CD14-positive monocyte (primary cell): ENCODE results near the gene MX2. TPM values are rescaled to one million over a fixed set of nuclear protein-coding genes. Genes with fewer than 3 reads are reported as not detected.

Experiments
- DNase-seq, 3 donors: peaks; one replicate each; pipeline ENCODE4 v3.0.0-alpha.2; 2011 to 2022
- H2AFZ ChIP-seq: 2 replicates; pipeline ENCODE4 v1.6.0; 2012; ENCODE audit warnings: mild to moderate bottlenecking, low read depth, low read length, inconsistent platforms; ENCODE audit not compliant: insufficient read depth, poor library complexity, severe bottlenecking
- H3K27ac ChIP-seq, 2 donors: 1 replicate in 1 of 2; 2 replicates in 1 of 2; pipeline ENCODE4 v1.5.1; 2012 to 2013; ENCODE audit warnings: low read length in 2 of 2, control low read depth in 1 of 2, inconsistent platforms in 1 of 2, low read depth in 1 of 2, mild to moderate bottlenecking in 1 of 2
- H3K27me3 ChIP-seq, 2 donors: one replicate each; pipeline versions ENCODE4 v1.6.0 to v1.6.1; 2011 to 2013; ENCODE audit warnings: low read length in 2 of 2; ENCODE audit not compliant: control insufficient read depth in 2 of 2, insufficient read depth in 2 of 2
- H3K36me3 ChIP-seq, 2 donors: replicated peaks in 1 of 2; 1 replicate in 1 of 2; 2 replicates in 1 of 2; pipeline versions ENCODE4 v1.5.1 to v1.6.1; 2012 to 2013; ENCODE audit warnings: low read length in 2 of 2, control low read depth in 1 of 2, inconsistent platforms in 1 of 2, mild to moderate bottlenecking in 1 of 2; ENCODE audit not compliant: insufficient read depth in 2 of 2, control insufficient read depth in 1 of 2
- H3K4me1 ChIP-seq, 2 donors: 1 replicate in 1 of 2; 2 replicates in 1 of 2; pipeline versions ENCODE4 v1.5.1 to v1.6.1; 2012 to 2013; ENCODE audit warnings: low read length in 2 of 2, control low read depth in 1 of 2, inconsistent platforms in 1 of 2, mild to moderate bottlenecking in 1 of 2, moderate library complexity in 1 of 2; ENCODE audit not compliant: insufficient read depth in 2 of 2, control insufficient read depth in 1 of 2
- H3K4me2 ChIP-seq: replicated peaks from 2 replicates; pipeline ENCODE3; 2012; ENCODE audit warnings: low read length, moderate library complexity, mild to moderate bottlenecking; ENCODE audit not compliant: poor library complexity, severe bottlenecking; ENCODE audit errors: extremely low read depth
- H3K4me3 ChIP-seq, 3 experiments: fragments of 200-600 bp in 1 of 3; sonication (generic) in 1 of 3; replicated peaks in 1 of 3; 1 replicate in 2 of 3; 2 replicates in 1 of 3; pipeline ENCODE4 v1.5.1; 2011 to 2013; ENCODE audit warnings: low read length in 3 of 3, mild to moderate bottlenecking in 3 of 3, control low read depth in 2 of 3, low read depth in 2 of 3, inconsistent platforms in 1 of 3, moderate library complexity in 1 of 3
- H3K79me2 ChIP-seq: 2 replicates; pipeline ENCODE4 v1.6.0; 2012; ENCODE audit warnings: mild to moderate bottlenecking, control low read depth, inconsistent platforms, low read length, moderate library complexity; ENCODE audit not compliant: insufficient read depth
- H3K9ac ChIP-seq: 2 replicates; pipeline ENCODE4 v1.6.0; 2017; ENCODE audit warnings: low read length, mild to moderate bottlenecking; ENCODE audit not compliant: insufficient read depth, poor library complexity, severe bottlenecking
- H3K9me3 ChIP-seq, 2 donors: replicated peaks in 1 of 2; 1 replicate in 1 of 2; 2 replicates in 1 of 2; pipeline versions ENCODE4 v1.5.1 to v1.6.1; 2012 to 2013; ENCODE audit warnings: low read length in 2 of 2, control low read depth in 1 of 2; ENCODE audit not compliant: control insufficient read depth in 1 of 2, insufficient read depth in 1 of 2
- H4K20me1 ChIP-seq: 2 replicates; pipeline ENCODE4 v1.6.0; 2012; ENCODE audit warnings: mild to moderate bottlenecking, low read length, control low read depth, moderate library complexity; ENCODE audit not compliant: insufficient read depth
- H3K27ac Mint-ChIP-seq, 7 donors: one replicate each; pipeline ENCODE4 v1.8.0; 2020; ENCODE audit warnings: mild to moderate bottlenecking in 7 of 7, mixed read lengths in 7 of 7, moderate library complexity in 6 of 7, inconsistent platforms in 2 of 7
- H3K27me3 Mint-ChIP-seq, 3 donors: one replicate each; pipeline ENCODE4 v1.8.0; 2021 to 2022; ENCODE audit warnings: low read depth in 3 of 3, mild to moderate bottlenecking in 3 of 3, mixed read lengths in 3 of 3, moderate library complexity in 3 of 3, inconsistent platforms in 1 of 3
- H3K36me3 Mint-ChIP-seq, 2 donors: one replicate each; pipeline ENCODE4 v1.8.0; 2020; ENCODE audit warnings: mixed read lengths in 2 of 2, inconsistent platforms in 1 of 2, mild to moderate bottlenecking in 1 of 2
- H3K4me1 Mint-ChIP-seq: one replicate; pipeline ENCODE4 v1.8.0; 2020; ENCODE audit warnings: mild to moderate bottlenecking, mixed read lengths
- H3K4me3 Mint-ChIP-seq, 2 donors: one replicate each; pipeline ENCODE4 v1.8.0; 2020; ENCODE audit warnings: mild to moderate bottlenecking in 2 of 2, mixed read lengths in 2 of 2, moderate library complexity in 1 of 2
- H3K9me3 Mint-ChIP-seq, 7 donors: one replicate each; pipeline ENCODE4 v1.8.0; 2020 to 2022; ENCODE audit warnings: mixed read lengths in 7 of 7, mild to moderate bottlenecking in 6 of 7, moderate library complexity in 6 of 7, inconsistent platforms in 2 of 7
- WGBS: methylation state at CpG from one replicate; pipeline ENCODE4 v1.1.5; 2013; ENCODE audit warnings: missing lambda C conversion rate; ENCODE audit not compliant: insufficient coverage; 5-methylcytosine and 5-hydroxymethylcytosine counted together
- intact Hi-C, 2 donors: fragments of 100-400 bp; cut with micrococcal nuclease; formaldehyde crosslinking; loops; one replicate each; pipeline versions ENCODE4 v1.15.0 to v1.15.1; 2023
- polyA plus RNA-seq, 3 donors: library from polyadenylated mRNA; depleted of rRNA in 1 of 3; unstranded in 2 of 3; stranded (reverse) in 1 of 3; fragments of 300-500 nt in 2 of 3; fragments of >200 nt in 1 of 3; fragmentation: Illumina TruSeq in 2 of 3; gene quantifications; 1 replicate in 2 of 3; 2 replicates in 1 of 3; pipeline ENCODE4 v1.2.3, GENCODE V29; 2012 to 2021
- TF ChIP-seq, protein P1 (sequence below): fragments of 200-600 bp; IDR thresholded peaks from one replicate; pipeline ENCODE4 v1.8.0; 2022; ENCODE audit warnings: antibody characterized with exemption, mild to moderate bottlenecking

Gene MX2
- polyA plus RNA-seq, 3 donors = 43.1 to 79.4 (median 50.3) TPM

DNA sequence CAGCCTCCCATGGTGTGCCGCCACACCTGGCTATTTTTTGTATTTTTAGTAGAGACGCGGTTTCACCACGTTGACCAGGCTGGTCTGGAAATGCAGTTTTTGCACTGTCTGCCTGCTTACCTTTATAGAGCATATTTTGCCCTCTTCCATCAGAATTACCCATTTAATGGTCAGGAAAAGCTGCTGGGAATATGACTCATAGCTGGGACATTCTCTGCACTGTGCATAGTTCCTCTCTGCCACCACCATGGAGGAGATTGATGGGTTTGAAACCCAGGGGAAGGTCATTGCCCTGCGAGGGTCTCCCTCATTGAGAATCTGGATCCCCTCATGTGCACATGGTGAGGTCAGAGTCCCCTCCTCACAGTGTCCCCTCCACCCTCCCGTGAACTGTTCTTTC, 96.3 kb downstream of the MX2 start:
- Histone ChIP-seq H3K9ac (no peak overlapping the region), H3K79me2 (no peaks in the 10 kb centered on the region), H3K9me3 (no peaks in the 10 kb centered on the region), H3K27me3 (no peaks in the 10 kb centered on the region), H3K4me1 (no peaks in the 10 kb centered on the region), H2AFZ (no peak overlapping the region), H3K4me3 (no peak overlapping the region), H3K27ac (no peak overlapping the region), H3K36me3 (peaks cover 41 to 66% of the 10 kb centered on the region in 2 donors), H3K4me2 (no peak overlapping the region), H4K20me1 (peaks cover 4% of the 10 kb centered on the region)
- Mint-ChIP-seq H3K27me3 (peaks cover 0 to 4% (median 0%) of the 10 kb centered on the region in 3 donors), H3K4me3 (no peak overlapping the region), H3K36me3 (peaks cover 64 to 65% of the 10 kb centered on the region in 2 donors), H3K4me1 (peaks cover 2% of the 10 kb centered on the region), H3K9me3 (peaks cover 0 to 4% (median 0%) of the 10 kb centered on the region in 7 donors), H3K27ac (peak overlapping the region in 1 of 7 donors; percentile 21)
- DNase-seq = no peak
- TF ChIP-seq, protein P1, sequence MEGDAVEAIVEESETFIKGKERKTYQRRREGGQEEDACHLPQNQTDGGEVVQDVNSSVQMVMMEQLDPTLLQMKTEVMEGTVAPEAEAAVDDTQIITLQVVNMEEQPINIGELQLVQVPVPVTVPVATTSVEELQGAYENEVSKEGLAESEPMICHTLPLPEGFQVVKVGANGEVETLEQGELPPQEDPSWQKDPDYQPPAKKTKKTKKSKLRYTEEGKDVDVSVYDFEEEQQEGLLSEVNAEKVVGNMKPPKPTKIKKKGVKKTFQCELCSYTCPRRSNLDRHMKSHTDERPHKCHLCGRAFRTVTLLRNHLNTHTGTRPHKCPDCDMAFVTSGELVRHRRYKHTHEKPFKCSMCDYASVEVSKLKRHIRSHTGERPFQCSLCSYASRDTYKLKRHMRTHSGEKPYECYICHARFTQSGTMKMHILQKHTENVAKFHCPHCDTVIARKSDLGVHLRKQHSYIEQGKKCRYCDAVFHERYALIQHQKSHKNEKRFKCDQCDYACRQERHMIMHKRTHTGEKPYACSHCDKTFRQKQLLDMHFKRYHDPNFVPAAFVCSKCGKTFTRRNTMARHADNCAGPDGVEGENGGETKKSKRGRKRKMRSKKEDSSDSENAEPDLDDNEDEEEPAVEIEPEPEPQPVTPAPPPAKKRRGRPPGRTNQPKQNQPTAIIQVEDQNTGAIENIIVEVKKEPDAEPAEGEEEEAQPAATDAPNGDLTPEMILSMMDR = no peak
- intact Hi-C loops = no loop called here
- WGBS = 92% methylated on average over 2 of the region's 6 CpGs

DNA sequence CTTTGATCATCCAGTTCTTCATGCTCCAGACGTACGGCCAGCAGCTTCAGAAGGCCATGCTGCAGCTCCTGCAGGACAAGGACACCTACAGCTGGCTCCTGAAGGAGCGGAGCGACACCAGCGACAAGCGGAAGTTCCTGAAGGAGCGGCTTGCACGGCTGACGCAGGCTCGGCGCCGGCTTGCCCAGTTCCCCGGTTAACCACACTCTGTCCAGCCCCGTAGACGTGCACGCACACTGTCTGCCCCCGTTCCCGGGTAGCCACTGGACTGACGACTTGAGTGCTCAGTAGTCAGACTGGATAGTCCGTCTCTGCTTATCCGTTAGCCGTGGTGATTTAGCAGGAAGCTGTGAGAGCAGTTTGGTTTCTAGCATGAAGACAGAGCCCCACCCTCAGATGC, 96.7 kb downstream of the MX2 start:
- intact Hi-C loops = no loop called here
- H3K36me3 Mint-ChIP-seq = peaks cover 60 to 61% of the 10 kb centered on the region in 2 donors
- Histone ChIP-seq H3K4me1 (no peaks in the 10 kb centered on the region), H3K4me3 (no peak overlapping the region), H3K27me3 (no peaks in the 10 kb centered on the region), H3K9ac (no peak overlapping the region), H4K20me1 (peaks cover 4% of the 10 kb centered on the region), H3K9me3 (no peaks in the 10 kb centered on the region), H2AFZ (no peak overlapping the region), H3K27ac (no peak overlapping the region), H3K4me2 (no peak overlapping the region), H3K36me3 (peaks cover 40 to 62% of the 10 kb centered on the region in 2 donors), H3K79me2 (no peaks in the 10 kb centered on the region)
- peaks cover 0 to 4% (median 0%) of the 10 kb centered on the region in 3 donors for H3K27me3 Mint-ChIP-seq
- peaks cover 2% of the 10 kb centered on the region for H3K4me1 Mint-ChIP-seq
- TF ChIP-seq, protein P1 = no peak
- H3K4me3 Mint-ChIP-seq = no peak overlapping the region
- WGBS = 95% methylated on average over 18 of the region's 22 CpGs
- DNase-seq = no peak
- H3K27ac Mint-ChIP-seq = peak overlapping the region in 1 of 7 donors; percentile 21
- H3K9me3 Mint-ChIP-seq = peaks cover 0 to 7% (median 2%) of the 10 kb centered on the region in 7 donors

Other genes starting within 250 kb of the MX2 start
- under 1 TPM in 2 of 3 donors, not detected in 1; 0.05 to 0.26 TPM for gene BACE2, start 193.9 kb upstream of the MX2 start, polyA plus RNA-seq
- gene FAM3B, start 45.2 kb upstream of the MX2 start, polyA plus RNA-seq = under 1 TPM in 1 of 3 donors, not detected in 2; 0.15 TPM
- gene MX1, start 64.2 kb downstream of the MX2 start, polyA plus RNA-seq = 10 to 100 TPM; 42.7 to 73.3 (median 60.5) TPM
- gene TMPRSS2, start 146.1 kb downstream of the MX2 start, polyA plus RNA-seq = not detected